BE2C (cell line): ENCODE data around the gene GNAQ.

Experiments used
- DNase-seq: peaks from one replicate; pipeline ENCODE4 v3.0.0-alpha.2; 2020
- H3K27me3 ChIP-seq: fragments of 250-450 bp; sonication (Bioruptor Pico); 2 replicates; pipeline ENCODE4 v1.5.1; 2020; ENCODE audit warnings: mild to moderate bottlenecking
- H3K36me3 ChIP-seq: fragments of 250-450 bp; sonication (Bioruptor Pico); 2 replicates; pipeline ENCODE4 v1.5.1; 2020; ENCODE audit warnings: mild to moderate bottlenecking
- H3K4me1 ChIP-seq: fragments of 250-450 bp; sonication (Bioruptor Pico); 2 replicates; pipeline ENCODE4 v1.5.1; 2020
- H3K4me3 ChIP-seq: 2 replicates; pipeline ENCODE4 v1.5.1; 2011; ENCODE audit warnings: low read depth, low read length
- H3K9me3 ChIP-seq: fragments of 250-450 bp; sonication (Bioruptor Pico); 2 replicates; pipeline ENCODE4 v1.5.1; 2020
- TF ChIP-seq, protein P1 (sequence below): IDR thresholded peaks from 2 replicates; pipeline ENCODE4 v1.5.1; 2012; ENCODE audit warnings: mild to moderate bottlenecking, low read depth, low read length

The GNAQ gene

DNA sequence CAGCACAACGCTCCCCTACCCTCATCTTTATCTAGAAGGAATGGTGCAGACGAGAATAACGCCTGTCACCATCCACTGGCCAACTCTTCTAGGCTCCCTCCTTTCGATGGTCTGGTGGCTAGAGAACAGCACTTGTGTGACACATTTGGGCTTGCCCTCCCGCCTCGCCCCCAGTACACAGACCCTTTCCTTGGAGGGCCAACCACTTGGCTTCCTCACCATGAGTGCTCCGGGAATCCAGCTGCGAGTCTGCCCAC lies 1.4 kb downstream of the GNAQ start:
- TF ChIP-seq, protein P1, sequence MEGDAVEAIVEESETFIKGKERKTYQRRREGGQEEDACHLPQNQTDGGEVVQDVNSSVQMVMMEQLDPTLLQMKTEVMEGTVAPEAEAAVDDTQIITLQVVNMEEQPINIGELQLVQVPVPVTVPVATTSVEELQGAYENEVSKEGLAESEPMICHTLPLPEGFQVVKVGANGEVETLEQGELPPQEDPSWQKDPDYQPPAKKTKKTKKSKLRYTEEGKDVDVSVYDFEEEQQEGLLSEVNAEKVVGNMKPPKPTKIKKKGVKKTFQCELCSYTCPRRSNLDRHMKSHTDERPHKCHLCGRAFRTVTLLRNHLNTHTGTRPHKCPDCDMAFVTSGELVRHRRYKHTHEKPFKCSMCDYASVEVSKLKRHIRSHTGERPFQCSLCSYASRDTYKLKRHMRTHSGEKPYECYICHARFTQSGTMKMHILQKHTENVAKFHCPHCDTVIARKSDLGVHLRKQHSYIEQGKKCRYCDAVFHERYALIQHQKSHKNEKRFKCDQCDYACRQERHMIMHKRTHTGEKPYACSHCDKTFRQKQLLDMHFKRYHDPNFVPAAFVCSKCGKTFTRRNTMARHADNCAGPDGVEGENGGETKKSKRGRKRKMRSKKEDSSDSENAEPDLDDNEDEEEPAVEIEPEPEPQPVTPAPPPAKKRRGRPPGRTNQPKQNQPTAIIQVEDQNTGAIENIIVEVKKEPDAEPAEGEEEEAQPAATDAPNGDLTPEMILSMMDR, result no peak
- peaks cover 12% of the 10 kb centered on the region for H3K4me1 ChIP-seq
- peak overlapping the region; percentile 89 for H3K4me3 ChIP-seq
- no peaks in the 10 kb centered on the region for H3K27me3 ChIP-seq
- H3K9me3 ChIP-seq, result no peaks in the 10 kb centered on the region
- peak; percentile 51 for DNase-seq
- H3K36me3 ChIP-seq, result no peaks in the 10 kb centered on the region

DNA sequence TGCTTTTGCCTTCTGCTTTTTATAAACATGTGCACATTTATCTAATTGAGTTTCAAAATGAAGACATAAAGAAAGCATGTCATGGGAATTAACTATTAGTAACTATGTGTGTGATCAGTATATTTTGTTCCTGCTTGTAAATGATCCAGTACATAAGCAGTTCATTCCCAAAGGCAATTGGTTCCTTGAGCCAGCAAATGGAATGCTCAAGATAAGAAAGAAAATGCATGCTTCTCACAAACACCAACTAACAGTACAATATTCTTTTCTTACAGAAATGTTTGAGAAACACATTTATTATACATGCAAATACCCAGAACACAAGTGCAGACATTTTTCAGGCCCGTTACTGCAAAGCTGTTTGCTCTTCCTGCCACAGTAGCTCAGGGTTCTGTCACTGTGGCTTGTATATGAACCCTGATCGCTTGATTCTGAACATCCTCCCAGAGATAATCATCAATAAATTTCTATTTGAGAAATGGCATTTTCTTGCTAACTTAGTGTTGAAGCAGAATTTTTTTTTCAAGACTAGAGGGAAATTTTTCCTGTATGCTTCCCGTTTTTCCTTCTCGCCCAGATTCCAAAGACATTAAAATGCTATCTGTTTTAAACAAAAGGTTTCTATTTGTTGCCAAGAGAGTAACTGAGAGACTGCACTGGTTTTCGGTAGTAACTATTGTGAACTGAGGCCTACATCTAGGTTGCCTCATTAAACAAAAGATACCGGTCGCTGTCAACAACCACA lies 1.9 kb downstream of the GNAQ start:
- no peak for DNase-seq
- Histone ChIP-seq H3K4me3 (peak overlapping the region; percentile 89), H3K27me3 (no peaks in the 10 kb centered on the region), H3K36me3 (no peaks in the 10 kb centered on the region), H3K4me1 (peaks cover 7% of the 10 kb centered on the region), H3K9me3 (no peaks in the 10 kb centered on the region)
- TF ChIP-seq, protein P1, result no peak

DNA sequence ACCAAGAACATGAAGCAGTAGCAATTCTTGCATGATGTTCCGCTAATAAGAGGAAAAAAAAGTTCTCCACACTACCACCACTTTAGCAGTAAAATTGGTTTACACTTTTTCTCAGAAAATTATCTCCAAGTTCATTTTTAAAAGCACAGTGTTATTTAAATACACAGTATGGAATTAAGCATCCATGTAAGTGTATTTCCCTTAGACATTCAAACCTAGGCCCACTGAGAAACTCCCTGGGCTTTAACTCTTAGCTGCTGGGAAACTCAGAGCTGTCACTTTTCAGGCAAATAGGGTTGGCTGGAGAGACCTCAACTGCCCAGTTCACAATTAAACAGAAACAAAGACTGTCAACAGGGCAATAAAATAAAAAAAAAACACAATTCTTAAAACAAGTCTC lies 2.7 kb downstream of the GNAQ start:
- H3K27me3 ChIP-seq, result no peaks in the 10 kb centered on the region
- peaks cover 7% of the 10 kb centered on the region for H3K4me1 ChIP-seq
- no peaks in the 10 kb centered on the region for H3K36me3 ChIP-seq
- no peaks in the 10 kb centered on the region for H3K9me3 ChIP-seq
- TF ChIP-seq, protein P1, result no peak
- no peak for DNase-seq
- H3K4me3 ChIP-seq, result peak overlapping the region; percentile 89

DNA sequence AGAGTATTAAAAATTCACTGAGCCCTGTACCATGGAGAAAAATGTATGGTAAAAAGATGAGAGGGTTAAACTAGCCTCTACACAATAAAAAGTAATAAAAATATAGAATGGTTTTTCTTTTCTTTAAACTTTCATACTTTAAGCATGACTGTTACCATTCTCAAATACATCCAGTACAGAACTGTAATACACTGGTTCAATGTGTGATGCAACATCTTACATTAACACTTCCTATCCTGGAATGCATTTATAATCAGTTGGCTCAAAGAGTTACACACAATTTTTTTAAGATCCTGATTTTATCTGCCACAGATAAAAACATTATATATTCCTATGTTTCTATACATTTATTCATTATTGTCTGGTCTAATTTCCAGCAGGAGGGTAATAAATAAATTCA lies 4.7 kb downstream of the GNAQ start:
- H3K4me1 ChIP-seq, result peaks cover 12% of the 10 kb centered on the region
- H3K4me3 ChIP-seq, result no peak overlapping the region
- H3K9me3 ChIP-seq, result no peaks in the 10 kb centered on the region
- TF ChIP-seq, protein P1, result no peak
- DNase-seq, result no peak
- H3K36me3 ChIP-seq, result no peaks in the 10 kb centered on the region
- H3K27me3 ChIP-seq, result no peaks in the 10 kb centered on the region

DNA sequence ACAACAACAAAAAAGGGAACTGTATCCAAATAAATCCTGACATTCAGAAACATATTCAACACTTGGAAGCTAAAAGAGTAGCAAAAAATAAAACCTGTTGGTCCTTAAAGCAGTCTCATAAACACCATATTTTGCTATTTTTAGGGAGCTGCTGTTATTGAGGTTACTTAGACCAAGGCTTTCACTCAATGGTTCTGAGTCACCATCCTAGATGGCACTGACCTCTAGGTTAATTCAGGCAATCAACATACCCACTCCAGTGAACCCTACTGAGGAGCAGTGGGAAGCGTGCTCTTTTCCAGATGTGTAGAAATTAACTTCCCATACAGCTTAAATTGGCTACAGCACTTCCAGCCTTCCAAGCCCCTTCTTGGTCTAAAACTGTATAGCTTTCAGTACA lies 5.2 kb downstream of the GNAQ start:
- Histone ChIP-seq H3K4me3 (no peak overlapping the region), H3K36me3 (no peaks in the 10 kb centered on the region), H3K9me3 (no peaks in the 10 kb centered on the region), H3K4me1 (peaks cover 12% of the 10 kb centered on the region), H3K27me3 (no peaks in the 10 kb centered on the region)
- DNase-seq, result no peak
- TF ChIP-seq, protein P1, result no peak

DNA sequence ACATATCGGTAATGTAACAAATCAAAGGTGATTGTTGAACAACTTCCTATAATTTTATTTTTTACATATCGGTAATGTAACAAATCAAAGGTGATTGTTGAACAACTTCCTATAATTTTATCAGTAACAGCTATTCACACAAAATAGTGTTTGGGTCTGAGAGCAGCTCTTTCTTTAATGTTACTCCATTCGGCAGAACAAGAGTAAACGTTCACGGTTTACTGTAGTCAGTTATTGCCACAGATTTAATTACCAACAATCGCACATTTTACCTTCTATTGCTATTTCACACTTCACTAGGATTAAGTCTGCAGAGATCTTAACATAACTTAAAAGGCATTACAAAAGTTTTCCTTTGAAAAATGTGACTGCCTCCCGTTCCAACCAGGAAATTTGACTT lies 6.4 kb downstream of the GNAQ start:
- H3K4me3 ChIP-seq, result no peak overlapping the region
- TF ChIP-seq, protein P1, result no peak
- no peaks in the 10 kb centered on the region for H3K9me3 ChIP-seq
- H3K27me3 ChIP-seq, result no peaks in the 10 kb centered on the region
- H3K36me3 ChIP-seq, result no peaks in the 10 kb centered on the region
- peaks cover 12% of the 10 kb centered on the region for H3K4me1 ChIP-seq
- no peak for DNase-seq
